ENCODE measurements around the gene COX4I1. TPM values are rescaled to one million over a fixed set of nuclear protein-coding genes. Genes with fewer than 3 reads are reported as not detected.
A peak's percentile ranks its signal among the peaks of the same experiment; 100 is the strongest.

COX4I1 gene
- total RNA-seq, 2 experiments from 2014 or later, result 515 to 543 TPM

DNA sequence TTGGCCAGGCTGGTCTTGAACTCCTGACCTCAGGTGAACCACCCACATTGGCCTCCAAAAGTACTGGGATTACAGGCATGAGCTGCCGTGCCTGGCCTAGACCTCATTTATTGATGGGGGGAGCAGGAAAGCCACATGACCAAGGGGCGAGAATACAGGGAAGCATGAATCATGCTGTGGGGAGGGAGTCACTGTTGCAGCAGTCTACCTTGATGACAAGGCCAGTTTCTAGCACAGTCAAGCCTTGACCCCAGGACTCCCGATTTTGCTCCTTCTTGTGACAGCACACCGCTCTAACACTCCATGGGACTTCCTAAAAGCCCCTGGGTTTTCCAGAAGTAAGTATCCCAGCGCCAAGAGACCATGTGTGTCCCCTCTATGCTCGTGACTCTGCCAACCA lies 56.6 kb downstream of the COX4I1 start:
- intact Hi-C loops (cut with micrococcal nuclease), result no loop called here
- Mint-ChIP-seq H3K4me1 (ENCODE audit: low read depth) (peaks cover 19% of the 10 kb centered on the region), H3K4me3 (no peak overlapping the region), H3K36me3 (ENCODE audit: low read depth) (no peaks in the 10 kb centered on the region), H3K9me3 (peaks cover 3% of the 10 kb centered on the region), H3K27ac (no peak overlapping the region), H3K27me3 (peaks cover 2% of the 10 kb centered on the region)
- ATAC-seq (no peak), DNase-seq (peak; percentile 19)
- TF ChIP-seq, protein P1, sequence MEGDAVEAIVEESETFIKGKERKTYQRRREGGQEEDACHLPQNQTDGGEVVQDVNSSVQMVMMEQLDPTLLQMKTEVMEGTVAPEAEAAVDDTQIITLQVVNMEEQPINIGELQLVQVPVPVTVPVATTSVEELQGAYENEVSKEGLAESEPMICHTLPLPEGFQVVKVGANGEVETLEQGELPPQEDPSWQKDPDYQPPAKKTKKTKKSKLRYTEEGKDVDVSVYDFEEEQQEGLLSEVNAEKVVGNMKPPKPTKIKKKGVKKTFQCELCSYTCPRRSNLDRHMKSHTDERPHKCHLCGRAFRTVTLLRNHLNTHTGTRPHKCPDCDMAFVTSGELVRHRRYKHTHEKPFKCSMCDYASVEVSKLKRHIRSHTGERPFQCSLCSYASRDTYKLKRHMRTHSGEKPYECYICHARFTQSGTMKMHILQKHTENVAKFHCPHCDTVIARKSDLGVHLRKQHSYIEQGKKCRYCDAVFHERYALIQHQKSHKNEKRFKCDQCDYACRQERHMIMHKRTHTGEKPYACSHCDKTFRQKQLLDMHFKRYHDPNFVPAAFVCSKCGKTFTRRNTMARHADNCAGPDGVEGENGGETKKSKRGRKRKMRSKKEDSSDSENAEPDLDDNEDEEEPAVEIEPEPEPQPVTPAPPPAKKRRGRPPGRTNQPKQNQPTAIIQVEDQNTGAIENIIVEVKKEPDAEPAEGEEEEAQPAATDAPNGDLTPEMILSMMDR (IDR thresholded peaks at IDR 0.05), result no peak
- ChIA-PET POLR2A (no interaction called here), CTCF (interaction anchor here (1.1 to 1.9 kb wide), 2 partner anchors 11 to 35 kb away, joined by 5 read pairs; no protein-coding TSS in a partner anchor)

DNA sequence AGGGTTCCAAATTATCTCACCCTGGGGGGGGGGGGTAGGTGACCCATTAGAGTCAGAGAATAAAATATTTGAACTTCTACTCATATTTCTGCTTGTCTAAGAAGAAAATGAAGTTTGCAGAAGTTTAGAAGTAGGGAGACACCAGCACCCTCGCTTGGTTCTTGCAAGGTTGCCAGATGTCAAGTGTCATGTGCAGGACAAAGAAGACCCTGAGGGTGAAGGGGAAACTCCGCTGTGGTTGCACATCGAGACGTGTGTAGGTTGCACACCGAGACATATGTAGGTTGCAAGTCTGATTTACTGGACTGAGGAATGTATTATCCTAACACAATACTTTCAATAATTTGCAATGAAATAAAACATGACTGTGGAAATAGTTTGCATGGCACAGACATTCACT lies 57.1 kb downstream of the COX4I1 start:
- intact Hi-C loops (cut with micrococcal nuclease), result no loop called here
- CTCF ChIA-PET, result interaction anchor here (1.1 kb wide), 1 partner anchor 35 kb away, joined by 5 read pairs; no protein-coding TSS in a partner anchor
- peak; percentile 22 for DNase-seq
- Mint-ChIP-seq H3K27ac (no peak overlapping the region), H3K4me1 (ENCODE audit: low read depth) (peaks cover 19% of the 10 kb centered on the region), H3K36me3 (ENCODE audit: low read depth) (no peaks in the 10 kb centered on the region), H3K9me3 (peaks cover 3% of the 10 kb centered on the region), H3K27me3 (peaks cover 2% of the 10 kb centered on the region), H3K4me3 (no peak overlapping the region)
- no peak for ATAC-seq
- TF ChIP-seq, protein P1 (IDR thresholded peaks at IDR 0.05), result no peak
- POLR2A ChIA-PET, result no interaction called here

Other genes starting within 250 kb of the COX4I1 start
- 10 to 100 TPM; 33.6 to 34.5 TPM for gene GSE1, start 186.4 kb upstream of the COX4I1 start, total RNA-seq
- gene GINS2, start 110.7 kb upstream of the COX4I1 start, total RNA-seq, result 10 to 100 TPM; 59.9 to 62.9 TPM
- 1 to 10 TPM; 1.1 to 1.4 TPM for gene C16orf74, start 48.6 kb upstream of the COX4I1 start, total RNA-seq
- 10 to 100 TPM; 32.4 to 38.6 TPM for gene EMC8, start 151 bp upstream of the COX4I1 start, total RNA-seq
- 100 to 1,000 TPM; 221 to 224 TPM for gene IRF8, start 99.5 kb downstream of the COX4I1 start, total RNA-seq

Measured in activated CD8-positive, alpha-beta T cell treated with anti-CD3 and anti-CD28 coated beads for 36 hours (primary cell).